ENCODE measurements around the gene TTPAL. TPM values are rescaled to one million over a fixed set of nuclear protein-coding genes. Genes with fewer than 3 reads are reported as not detected.

Gene TTPAL
- total RNA-seq = 10 to 100 TPM; 11.8 to 14.3 TPM
- long read RNA-seq, donor 1, full-length matches to known transcripts = 2 of 9 reads
- long read RNA-seq, donor 1, partial matches to known transcripts = 1 of 9 reads
- long read RNA-seq, donor 1, other reads (novel, unspliced or antisense) = 6 of 9 reads
- long read RNA-seq, donor 2, full-length matches to known transcripts = 4 of 12 reads
- long read RNA-seq, donor 2, partial matches to known transcripts = 5 of 12 reads
- long read RNA-seq, donor 2, other reads (novel, unspliced or antisense) = 3 of 12 reads

DNA sequence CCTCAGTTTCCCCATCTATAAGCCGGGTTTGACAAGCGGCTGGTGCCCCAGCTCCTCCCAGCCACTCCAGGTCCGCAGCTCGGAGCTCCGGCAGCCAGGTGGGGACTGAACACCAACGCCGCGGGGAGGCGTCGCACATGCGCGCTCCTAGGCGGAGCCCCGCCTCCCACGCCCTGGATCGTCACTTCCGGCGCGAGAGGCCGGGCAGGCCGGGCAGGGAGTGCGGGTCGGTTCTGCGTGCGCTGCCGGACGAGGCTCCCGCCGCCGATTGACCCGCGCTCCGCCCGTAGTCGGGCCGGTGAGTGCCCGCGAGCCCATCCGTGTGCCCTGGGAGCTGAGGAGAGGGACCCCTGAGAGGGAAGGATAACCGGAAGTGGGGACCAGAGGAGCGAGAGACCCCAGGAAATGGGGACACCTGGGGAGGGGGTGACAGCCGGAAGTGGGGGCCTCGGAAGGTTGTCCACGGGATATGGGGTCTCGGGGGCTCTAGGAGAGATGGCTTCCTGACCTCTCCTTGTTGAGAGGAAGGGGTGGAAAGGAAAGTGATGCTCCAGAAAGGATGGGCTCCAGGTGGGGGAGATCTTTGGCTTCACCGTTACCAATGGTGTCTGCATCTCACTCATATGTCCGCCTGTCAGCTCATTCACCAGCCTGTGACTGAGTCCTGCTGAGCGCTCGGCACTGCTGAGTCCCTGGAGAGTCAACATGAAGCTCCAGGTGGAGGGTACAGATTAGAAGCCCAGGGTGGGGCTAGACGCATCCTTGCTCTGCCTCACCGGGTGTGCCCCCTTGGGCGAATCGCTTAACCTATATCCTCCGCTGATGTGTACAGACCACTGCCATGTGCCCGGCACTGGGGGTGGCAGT, at the start of gene TTPAL:
TTPAL (plus strand) TSS at position 181 of the 867 bp plus-strand sequence. CDS start 4,126 bp downstream, outside the sequence.
- DNase-seq (ENCODE audit: low spot score) = peak; percentile 96
- intact Hi-C loops (cut with DNase I) = loop anchor here in 1 of 2 donors (2.0 kb wide), 1 partner anchor 37 kb away; no protein-coding TSS in a partner anchor

DNA sequence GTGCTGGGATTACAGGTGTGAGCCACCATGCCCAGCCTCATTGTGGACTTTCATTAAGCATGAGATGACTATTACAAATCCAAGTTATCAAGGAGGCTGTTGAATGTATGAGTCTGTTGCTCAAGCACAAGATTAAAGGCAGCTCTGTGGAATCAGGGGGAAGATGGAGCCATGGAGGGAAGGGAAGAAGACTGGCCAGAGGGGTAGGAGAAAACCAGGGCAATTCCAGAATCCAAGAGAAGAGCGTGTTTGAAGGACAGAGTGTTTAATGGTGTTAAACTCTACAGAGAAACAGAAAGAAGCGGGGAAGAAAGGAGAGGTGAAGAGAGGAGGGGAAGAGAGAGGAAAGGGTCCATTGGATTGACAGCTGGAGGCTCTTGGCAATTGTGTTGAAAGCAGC, 49.8 kb upstream of the TTPAL start:
- intact Hi-C loops (cut with DNase I) = no loop called here
- no peak for DNase-seq (ENCODE audit: low spot score)

- intact Hi-C loops (cut with DNase I) = no loop called here
- DNase-seq (ENCODE audit: low spot score) = no peak
These were observed 48.5 kb upstream of the TTPAL start for GRCh38 chr20:44426879-44427790.

- no peak for DNase-seq (ENCODE audit: low spot score)
- intact Hi-C loops (cut with DNase I) = no loop called here
These were observed 47.9 kb upstream of the TTPAL start for GRCh38 chr20:44427804-44428173.

- intact Hi-C loops (cut with DNase I) = no loop called here
These were observed 47.3 kb upstream of the TTPAL start for GRCh38 chr20:44428174-44429016.

GRCh38 chr20:44429017-44429339, 46.7 kb upstream of the TTPAL start:
- DNase-seq (ENCODE audit: low spot score) = no peak
- intact Hi-C loops (cut with DNase I) = no loop called here

More at GRCh38 chr20:44428174-44429016, 47.3 kb upstream of the TTPAL start:
- no peak for DNase-seq (ENCODE audit: low spot score)

- intact Hi-C loops (cut with DNase I) = no loop called here
- no peak for DNase-seq (ENCODE audit: low spot score)
These were observed 46.0 kb upstream of the TTPAL start for GRCh38 chr20:44429419-44430269.

DNA sequence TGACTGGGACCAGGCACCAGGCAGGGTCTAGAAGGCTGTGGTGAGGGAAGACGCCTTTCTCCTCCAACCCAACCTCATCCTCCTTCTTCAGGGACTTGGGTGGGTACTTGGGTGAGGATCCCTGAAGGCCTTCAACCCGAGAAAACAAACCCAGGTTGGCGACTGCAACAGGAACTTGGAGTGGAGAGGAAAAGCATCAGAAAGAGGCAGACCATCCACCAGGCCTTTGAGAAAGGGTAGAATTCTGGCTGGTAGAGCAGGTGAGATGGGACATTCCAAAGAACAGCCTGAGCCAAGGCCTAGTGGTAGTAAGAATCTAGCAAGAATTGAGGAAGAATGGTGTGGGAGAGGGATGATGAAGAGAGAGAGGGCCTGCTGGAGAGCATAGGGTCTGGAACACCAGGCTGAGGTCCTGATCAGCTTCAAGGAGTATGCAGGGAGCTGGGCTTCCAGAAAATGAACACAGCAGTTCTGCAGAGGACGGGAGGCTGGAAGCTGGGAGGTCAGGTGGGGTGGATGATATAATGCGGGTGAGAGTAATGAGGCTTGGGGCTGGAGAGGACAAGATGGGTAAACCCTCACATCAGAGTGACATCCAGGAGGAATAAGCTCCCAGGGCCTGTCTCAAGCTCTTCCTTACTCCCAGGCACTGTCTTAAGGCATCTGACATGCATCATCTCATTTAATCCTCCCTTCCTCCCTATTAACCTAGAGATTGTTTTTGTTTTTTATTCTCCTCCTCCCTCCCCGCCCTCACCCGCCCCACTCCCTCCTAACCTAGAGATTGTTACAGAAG, 45.2 kb upstream of the TTPAL start:
- DNase-seq (ENCODE audit: low spot score) = no peak

GRCh38 chr20:44431118-44431501, 44.6 kb upstream of the TTPAL start:
- intact Hi-C loops (cut with DNase I) = no loop called here
- no peak for DNase-seq (ENCODE audit: low spot score)

More for the DNA sequence above, 45.2 kb upstream of the TTPAL start:
- intact Hi-C loops (cut with DNase I) = no loop called here

DNA sequence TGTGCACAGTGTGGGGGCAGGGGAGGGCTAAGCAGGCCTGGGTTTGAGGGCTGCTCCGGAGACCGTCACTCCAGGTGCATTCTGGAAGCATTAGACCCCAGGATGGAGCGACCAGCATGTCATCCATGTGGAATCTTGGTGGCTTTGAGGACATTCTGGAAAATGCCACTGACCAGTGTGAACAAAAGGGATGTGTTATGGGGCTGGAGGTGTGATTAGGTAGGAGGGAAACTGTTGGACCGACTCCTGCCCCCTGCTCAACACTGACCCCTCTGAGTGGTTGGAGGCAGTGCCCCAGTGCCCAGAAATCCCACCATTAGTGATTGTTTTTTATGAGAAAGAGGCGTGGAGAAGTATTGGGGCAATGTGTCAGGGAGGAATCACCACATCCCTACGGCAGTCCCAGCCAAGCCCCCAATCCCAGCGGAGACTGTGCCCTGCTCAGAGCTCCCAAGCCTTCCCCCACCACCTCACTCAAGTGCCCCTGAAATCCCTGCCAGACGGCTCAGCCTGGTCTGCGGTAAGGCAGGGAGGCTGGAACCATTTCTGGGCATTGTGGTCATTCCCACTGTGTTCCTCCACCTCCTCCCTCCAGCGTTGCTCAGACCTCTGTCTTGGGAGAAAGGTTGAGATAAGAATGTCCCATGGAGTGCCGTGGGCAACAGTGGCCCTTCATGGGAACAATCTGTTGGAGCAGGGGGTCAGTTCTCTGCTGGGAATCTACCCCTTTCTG, 44.0 kb upstream of the TTPAL start:
- intact Hi-C loops (cut with DNase I) = no loop called here
- no peak for DNase-seq (ENCODE audit: low spot score)

DNA sequence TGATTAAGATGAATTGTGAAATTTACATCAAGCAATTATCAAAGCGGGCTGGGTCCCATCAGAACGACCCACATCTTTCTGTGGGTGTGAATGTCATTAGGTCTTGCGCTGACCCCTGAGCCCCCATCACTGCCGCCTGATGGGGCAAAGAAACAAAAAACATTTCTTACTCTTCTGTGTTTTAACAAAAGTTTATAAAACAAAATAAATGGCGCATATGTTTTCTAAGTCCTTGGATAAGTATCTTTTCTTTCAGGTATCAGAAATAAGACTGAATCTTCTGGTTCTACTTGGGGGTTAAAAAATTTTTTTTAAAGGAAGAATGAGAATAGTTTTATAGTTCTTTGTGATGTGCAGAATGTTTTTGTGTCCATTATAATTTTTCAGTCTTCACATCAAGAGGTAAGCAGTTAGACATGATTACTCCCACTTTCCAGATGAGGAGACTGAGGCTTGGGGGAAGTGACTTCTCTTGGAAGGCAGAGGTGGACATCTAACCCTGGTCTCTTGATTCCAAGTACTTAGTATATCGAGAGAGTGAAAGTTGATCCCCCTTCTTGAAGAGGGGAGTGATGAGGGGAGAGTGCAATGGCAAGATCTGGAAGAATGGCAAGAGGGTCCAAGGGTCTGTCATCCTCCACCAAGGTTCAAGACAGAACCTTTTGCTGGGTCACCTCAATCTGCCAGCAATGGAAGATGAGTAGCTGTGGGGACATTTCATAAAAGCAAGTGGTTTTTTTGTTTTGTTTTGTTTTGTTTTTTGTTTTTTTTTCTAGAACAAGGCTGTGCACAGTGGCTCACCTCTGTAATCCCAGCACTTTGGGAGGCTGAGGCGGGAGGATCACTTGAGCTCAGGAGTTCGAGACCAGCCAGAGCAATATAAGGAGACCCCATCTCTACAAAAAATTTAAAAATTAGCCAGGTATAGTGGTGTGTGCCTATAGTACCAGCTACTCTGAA, 42.8 kb upstream of the TTPAL start:
- no peak for DNase-seq (ENCODE audit: low spot score)
- intact Hi-C loops (cut with DNase I) = no loop called here

GRCh38 chr20:44433751-44434538, 41.7 kb upstream of the TTPAL start:
- intact Hi-C loops (cut with DNase I) = no loop called here
- DNase-seq (ENCODE audit: low spot score) = no peak

DNA sequence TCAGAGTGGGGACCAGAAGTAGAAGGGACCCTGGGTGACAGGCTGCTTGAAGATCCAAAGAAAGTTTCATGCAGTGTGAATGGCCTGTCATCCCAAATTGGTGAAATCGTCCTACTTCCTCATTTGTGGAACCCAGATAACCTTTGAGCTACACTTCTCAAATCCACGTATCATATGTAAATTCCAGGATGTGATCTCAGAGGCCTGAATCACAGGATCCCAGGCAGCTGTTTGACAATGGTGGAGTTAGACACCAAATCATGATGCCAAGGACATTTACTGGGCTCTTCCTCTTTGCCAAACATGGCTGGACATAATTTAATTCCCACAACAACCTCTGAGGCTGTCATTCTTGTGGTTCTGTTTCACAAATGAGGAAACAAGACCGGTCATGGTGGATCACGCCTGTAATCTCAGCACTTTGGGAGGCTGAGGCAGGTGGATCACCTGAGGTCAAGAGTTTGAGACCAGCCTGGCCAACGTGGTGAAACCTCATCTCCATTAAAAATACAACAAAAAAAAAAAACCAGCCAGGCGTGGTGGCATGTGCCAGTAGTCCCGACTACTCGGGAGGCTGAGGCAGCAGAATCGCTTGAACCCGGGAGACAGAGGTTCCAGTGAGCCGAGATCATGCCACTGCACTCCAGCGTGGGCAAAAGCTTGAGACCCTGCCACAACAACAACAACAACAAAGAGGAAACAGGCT, 39.9 kb upstream of the TTPAL start:
- DNase-seq (ENCODE audit: low spot score) = no peak
- intact Hi-C loops (cut with DNase I) = no loop called here

- no peak for DNase-seq (ENCODE audit: low spot score)
- intact Hi-C loops (cut with DNase I) = no loop called here
These were observed 39.3 kb upstream of the TTPAL start for GRCh38 chr20:44436393-44436792.
